ENCODE results near the gene USP22. TPM values are rescaled to one million over a fixed set of nuclear protein-coding genes. Genes with fewer than 3 reads are reported as not detected.

Gene USP22
- total RNA-seq, 3 donors from 2014 or later (not counting 1 experiment from before 2014, with no cell fraction given), result 121 to 155 (median 140) TPM

GRCh38 chr17:21079196-21079595, 36.4 kb upstream of the USP22 start:
- TF ChIP-seq, protein P1, sequence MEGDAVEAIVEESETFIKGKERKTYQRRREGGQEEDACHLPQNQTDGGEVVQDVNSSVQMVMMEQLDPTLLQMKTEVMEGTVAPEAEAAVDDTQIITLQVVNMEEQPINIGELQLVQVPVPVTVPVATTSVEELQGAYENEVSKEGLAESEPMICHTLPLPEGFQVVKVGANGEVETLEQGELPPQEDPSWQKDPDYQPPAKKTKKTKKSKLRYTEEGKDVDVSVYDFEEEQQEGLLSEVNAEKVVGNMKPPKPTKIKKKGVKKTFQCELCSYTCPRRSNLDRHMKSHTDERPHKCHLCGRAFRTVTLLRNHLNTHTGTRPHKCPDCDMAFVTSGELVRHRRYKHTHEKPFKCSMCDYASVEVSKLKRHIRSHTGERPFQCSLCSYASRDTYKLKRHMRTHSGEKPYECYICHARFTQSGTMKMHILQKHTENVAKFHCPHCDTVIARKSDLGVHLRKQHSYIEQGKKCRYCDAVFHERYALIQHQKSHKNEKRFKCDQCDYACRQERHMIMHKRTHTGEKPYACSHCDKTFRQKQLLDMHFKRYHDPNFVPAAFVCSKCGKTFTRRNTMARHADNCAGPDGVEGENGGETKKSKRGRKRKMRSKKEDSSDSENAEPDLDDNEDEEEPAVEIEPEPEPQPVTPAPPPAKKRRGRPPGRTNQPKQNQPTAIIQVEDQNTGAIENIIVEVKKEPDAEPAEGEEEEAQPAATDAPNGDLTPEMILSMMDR (IDR thresholded peaks at IDR 0.05), result no peak
- Mint-ChIP-seq H3K27ac (no peak overlapping the region), H3K4me1 (no peaks in the 10 kb centered on the region), H3K27me3 (ENCODE audit: low read depth in 2 of 2) (peaks cover 22 to 23% of the 10 kb centered on the region in 2 donors), H3K4me3 (no peak overlapping the region), H3K36me3 (no peaks in the 10 kb centered on the region), H3K9me3 (no peaks in the 10 kb centered on the region)
- no peak for ATAC-seq
- WGBS (ENCODE audit: insufficient coverage), result 88% methylated on average over 7 of the region's 7 CpGs
- no peak overlapping the region for H3K27ac ChIP-seq (ENCODE audit: low read length)
- H3K4me3 ChIP-seq (ENCODE audit: low read length), result no peak overlapping the region
- intact Hi-C loops (cut with micrococcal nuclease), result no loop called here
- no peaks in the 10 kb centered on the region for H3K4me1 ChIP-seq (ENCODE audit: control insufficient read depth, insufficient read depth, low read length)
- no peaks in the 10 kb centered on the region for H3K27me3 ChIP-seq (ENCODE audit: control insufficient read depth, insufficient read depth, low read length)
- no peak for DNase-seq
- H3K36me3 ChIP-seq (ENCODE audit: control insufficient read depth, insufficient read depth, low read length), result no peaks in the 10 kb centered on the region
- H3K9me3 ChIP-seq (ENCODE audit: control insufficient read depth, insufficient read depth, low read length), result no peaks in the 10 kb centered on the region

DNA sequence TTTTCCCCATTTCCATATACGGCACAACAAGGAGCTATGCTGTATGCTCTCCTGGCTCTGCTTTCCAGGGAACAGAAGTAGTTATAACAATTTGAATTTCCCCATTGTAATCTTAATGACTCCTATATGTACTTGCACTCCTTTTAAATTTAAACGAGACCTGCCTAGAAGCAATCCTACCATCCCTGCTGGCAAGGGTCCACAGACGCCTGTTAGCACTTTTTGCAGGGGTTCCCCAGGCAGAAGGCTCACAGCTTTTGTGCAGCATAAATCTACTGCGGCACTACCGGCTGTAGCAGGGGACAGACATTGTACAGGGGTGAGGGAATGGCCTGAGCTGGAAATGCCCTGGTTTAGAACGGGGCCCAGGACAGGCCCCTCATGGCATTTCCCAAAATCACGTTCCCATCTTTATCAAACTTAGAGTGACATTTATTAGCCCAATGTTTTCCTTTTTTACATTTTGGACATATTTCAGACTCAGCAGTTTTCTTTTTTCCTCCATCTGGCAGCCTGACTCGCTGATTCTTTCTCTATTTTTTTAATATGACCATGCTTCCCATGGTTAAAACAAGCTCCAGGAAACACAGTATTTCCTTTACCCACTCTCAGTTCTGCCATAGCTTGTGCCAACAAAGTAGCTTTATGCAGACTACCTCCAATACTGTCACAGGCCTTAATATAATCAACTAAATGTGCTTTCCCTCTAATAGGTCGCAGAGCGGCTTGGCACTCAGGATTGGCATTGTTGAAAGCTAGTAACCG, 35.4 kb upstream of the USP22 start:
- Histone ChIP-seq H3K27me3 (ENCODE audit: control insufficient read depth, insufficient read depth, low read length) (no peaks in the 10 kb centered on the region), H3K4me3 (ENCODE audit: low read length) (no peak overlapping the region), H3K9me3 (ENCODE audit: control insufficient read depth, insufficient read depth, low read length) (no peaks in the 10 kb centered on the region), H3K4me1 (ENCODE audit: control insufficient read depth, insufficient read depth, low read length) (no peaks in the 10 kb centered on the region), H3K36me3 (ENCODE audit: control insufficient read depth, insufficient read depth, low read length) (no peaks in the 10 kb centered on the region), H3K27ac (ENCODE audit: low read length) (no peak overlapping the region)
- Mint-ChIP-seq H3K4me1 (no peaks in the 10 kb centered on the region), H3K9me3 (no peaks in the 10 kb centered on the region), H3K27ac (no peak overlapping the region), H3K36me3 (no peaks in the 10 kb centered on the region), H3K4me3 (no peak overlapping the region), H3K27me3 (ENCODE audit: low read depth in 2 of 2) (peaks cover 18 to 22% of the 10 kb centered on the region in 2 donors)
- DNase-seq, result no peak
- intact Hi-C loops (cut with micrococcal nuclease), result no loop called here
- no peak for ATAC-seq
- TF ChIP-seq, protein P1 (IDR thresholded peaks at IDR 0.05), result no peak
- 50% methylated on average over 11 of the region's 11 CpGs for WGBS (ENCODE audit: insufficient coverage)

DNA sequence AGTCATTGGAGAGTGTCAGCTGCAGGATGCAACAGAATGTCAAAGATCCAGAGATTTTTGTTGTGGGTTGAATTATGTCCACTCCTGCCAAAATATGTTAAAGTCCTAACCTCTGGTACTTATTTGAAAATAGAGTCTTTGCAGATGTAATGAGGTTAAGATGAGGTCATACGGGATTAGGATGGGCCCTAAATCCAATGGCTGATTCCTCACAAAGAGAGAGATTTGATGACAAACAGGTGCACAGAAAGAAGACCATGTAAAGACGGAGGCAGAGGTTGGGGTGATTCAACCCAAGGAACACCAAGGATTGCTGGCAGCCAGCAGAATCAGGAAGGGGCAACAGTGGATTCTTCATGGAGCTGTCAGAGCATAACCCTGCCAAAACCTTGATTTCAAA, 34.5 kb upstream of the USP22 start:
- TF ChIP-seq, protein P1 (IDR thresholded peaks at IDR 0.05), result no peak
- no peaks in the 10 kb centered on the region for H3K36me3 ChIP-seq (ENCODE audit: control insufficient read depth, insufficient read depth, low read length)
- no peak overlapping the region for H3K4me3 Mint-ChIP-seq
- no peak for ATAC-seq
- no peaks in the 10 kb centered on the region for H3K9me3 Mint-ChIP-seq
- intact Hi-C loops (cut with micrococcal nuclease), result no loop called here
- no peaks in the 10 kb centered on the region for H3K9me3 ChIP-seq (ENCODE audit: control insufficient read depth, insufficient read depth, low read length)
- H3K27ac Mint-ChIP-seq, result no peak overlapping the region
- no peaks in the 10 kb centered on the region for H3K4me1 Mint-ChIP-seq
- peaks cover 18 to 22% of the 10 kb centered on the region in 2 donors for H3K27me3 Mint-ChIP-seq (ENCODE audit: low read depth in 2 of 2)
- no peak for DNase-seq
- H3K36me3 Mint-ChIP-seq, result no peaks in the 10 kb centered on the region
- H3K4me1 ChIP-seq (ENCODE audit: control insufficient read depth, insufficient read depth, low read length), result no peaks in the 10 kb centered on the region
- no peak overlapping the region for H3K4me3 ChIP-seq (ENCODE audit: low read length)
- WGBS (ENCODE audit: insufficient coverage), result 81% methylated on average over 2 of the region's 2 CpGs
- H3K27ac ChIP-seq (ENCODE audit: low read length), result no peak overlapping the region
- no peaks in the 10 kb centered on the region for H3K27me3 ChIP-seq (ENCODE audit: control insufficient read depth, insufficient read depth, low read length)

- intact Hi-C loops (cut with micrococcal nuclease), result no loop called here
- H3K27ac Mint-ChIP-seq, result no peak overlapping the region
- Histone ChIP-seq H3K4me1 (ENCODE audit: control insufficient read depth, insufficient read depth, low read length) (no peaks in the 10 kb centered on the region), H3K27ac (ENCODE audit: low read length) (no peak overlapping the region), H3K4me3 (ENCODE audit: low read length) (no peak overlapping the region), H3K27me3 (ENCODE audit: control insufficient read depth, insufficient read depth, low read length) (no peaks in the 10 kb centered on the region), H3K36me3 (ENCODE audit: control insufficient read depth, insufficient read depth, low read length) (no peaks in the 10 kb centered on the region), H3K9me3 (ENCODE audit: control insufficient read depth, insufficient read depth, low read length) (no peaks in the 10 kb centered on the region)
- 78% methylated on average over 3 of the region's 3 CpGs for WGBS (ENCODE audit: insufficient coverage)
- H3K27me3 Mint-ChIP-seq (ENCODE audit: low read depth in 2 of 2), result peaks cover 18 to 22% of the 10 kb centered on the region in 2 donors
- DNase-seq (no peak), ATAC-seq (no peak)
- no peaks in the 10 kb centered on the region for H3K4me1 Mint-ChIP-seq
- no peaks in the 10 kb centered on the region for H3K9me3 Mint-ChIP-seq
- H3K36me3 Mint-ChIP-seq, result no peaks in the 10 kb centered on the region
- TF ChIP-seq, protein P1 (IDR thresholded peaks at IDR 0.05), result no peak
- no peak overlapping the region for H3K4me3 Mint-ChIP-seq
These were observed 33.4 kb upstream of the USP22 start for GRCh38 chr17:21076242-21076641.

Data from natural killer cell (primary cell).